Hippocampal formation (tissue), 2 donors: Measurements from ENCODE around the gene SNRPF.

ENCODE experiments used
- DNase-seq, 2 donors: peaks; one replicate each; lab custom pipeline; 2025; lab: John Stamatoyannopoulos, UW

Gene SNRPF

GRCh38 chr12:95859344-95859816 lies 628 bp downstream of the SNRPF start:
- no peak for DNase-seq

- no peak for DNase-seq
These were observed 1.4 kb downstream of the SNRPF start for GRCh38 chr12:95859947-95860850.

GRCh38 chr12:95862038-95862437 lies 3.3 kb downstream of the SNRPF start:
- DNase-seq = no peak

GRCh38 chr12:95863337-95863736 lies 4.6 kb downstream of the SNRPF start:
- no peak for DNase-seq

GRCh38 chr12:95870897-95871296 lies 12.1 kb downstream of the SNRPF start:
- DNase-seq = no peak

GRCh38 chr12:95874452-95874851 lies 15.7 kb downstream of the SNRPF start:
- DNase-seq = no peak

GRCh38 chr12:95877622-95878021 lies 18.9 kb downstream of the SNRPF start:
- DNase-seq = no peak

GRCh38 chr12:95880895-95881294 lies 22.1 kb downstream of the SNRPF start:
- no peak for DNase-seq

GRCh38 chr12:95881331-95881955 lies 22.7 kb downstream of the SNRPF start:
- DNase-seq = no peak

GRCh38 chr12:95882080-95882479 lies 23.3 kb downstream of the SNRPF start:
- DNase-seq = no peak

- DNase-seq = no peak
These were observed 24.1 kb downstream of the SNRPF start for GRCh38 chr12:95882873-95883272.

- DNase-seq = no peak
These were observed 26.2 kb downstream of the SNRPF start for GRCh38 chr12:95884998-95885397.

- no peak for DNase-seq
These were observed 28.6 kb downstream of the SNRPF start for GRCh38 chr12:95887311-95887710.

- no peak for DNase-seq
These were observed 32.2 kb downstream of the SNRPF start for GRCh38 chr12:95890958-95891357.

GRCh38 chr12:95896846-95897245 lies 38.1 kb downstream of the SNRPF start:
- peak in 1 of 2 donors; percentile 1 for DNase-seq

- DNase-seq = no peak
These were observed 39.3 kb downstream of the SNRPF start for GRCh38 chr12:95898081-95898480.

GRCh38 chr12:95908573-95908972 lies 49.8 kb downstream of the SNRPF start:
- no peak for DNase-seq

- DNase-seq = no peak
These were observed 51.1 kb downstream of the SNRPF start for GRCh38 chr12:95909871-95910270.
